ENCODE data around the gene OSGIN1.
A peak's percentile ranks its signal among the peaks of the same experiment; 100 is the strongest.

OSGIN1 gene, protein sequence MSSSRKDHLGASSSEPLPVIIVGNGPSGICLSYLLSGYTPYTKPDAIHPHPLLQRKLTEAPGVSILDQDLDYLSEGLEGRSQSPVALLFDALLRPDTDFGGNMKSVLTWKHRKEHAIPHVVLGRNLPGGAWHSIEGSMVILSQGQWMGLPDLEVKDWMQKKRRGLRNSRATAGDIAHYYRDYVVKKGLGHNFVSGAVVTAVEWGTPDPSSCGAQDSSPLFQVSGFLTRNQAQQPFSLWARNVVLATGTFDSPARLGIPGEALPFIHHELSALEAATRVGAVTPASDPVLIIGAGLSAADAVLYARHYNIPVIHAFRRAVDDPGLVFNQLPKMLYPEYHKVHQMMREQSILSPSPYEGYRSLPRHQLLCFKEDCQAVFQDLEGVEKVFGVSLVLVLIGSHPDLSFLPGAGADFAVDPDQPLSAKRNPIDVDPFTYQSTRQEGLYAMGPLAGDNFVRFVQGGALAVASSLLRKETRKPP

GRCh38 chr16:83952940-83953795, at the start of gene OSGIN1:
Gene OSGIN1 (plus strand): TSS chr16:83953240. CDS start chr16:83957672, 4,432 bp downstream.
- peak; percentile 89 for DNase-seq

GRCh38 chr16:83903751-83904150, 49.3 kb upstream of the OSGIN1 start:
- DNase-seq = no peak

- DNase-seq = no peak
These were observed 46.4 kb upstream of the OSGIN1 start for GRCh38 chr16:83906683-83907082.

DNA sequence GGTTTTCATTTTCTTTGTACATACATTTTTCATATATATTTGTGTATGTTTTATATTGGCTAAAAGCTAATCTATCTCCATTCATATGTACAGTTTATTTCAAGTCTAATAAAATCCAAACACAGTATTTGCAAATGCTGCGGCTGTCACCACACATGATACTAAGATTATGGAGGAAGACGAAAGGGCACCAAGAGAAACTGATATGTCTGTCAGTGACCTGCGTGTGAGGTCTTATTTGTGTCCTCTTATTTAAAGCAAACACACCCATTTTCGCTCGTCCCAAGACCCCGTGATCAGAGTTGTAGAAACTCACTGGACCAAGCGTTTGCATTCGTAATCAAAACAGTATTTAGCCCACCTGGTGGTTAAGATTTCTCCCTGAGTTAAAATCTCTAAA, 45.9 kb upstream of the OSGIN1 start:
- DNase-seq = no peak

DNA sequence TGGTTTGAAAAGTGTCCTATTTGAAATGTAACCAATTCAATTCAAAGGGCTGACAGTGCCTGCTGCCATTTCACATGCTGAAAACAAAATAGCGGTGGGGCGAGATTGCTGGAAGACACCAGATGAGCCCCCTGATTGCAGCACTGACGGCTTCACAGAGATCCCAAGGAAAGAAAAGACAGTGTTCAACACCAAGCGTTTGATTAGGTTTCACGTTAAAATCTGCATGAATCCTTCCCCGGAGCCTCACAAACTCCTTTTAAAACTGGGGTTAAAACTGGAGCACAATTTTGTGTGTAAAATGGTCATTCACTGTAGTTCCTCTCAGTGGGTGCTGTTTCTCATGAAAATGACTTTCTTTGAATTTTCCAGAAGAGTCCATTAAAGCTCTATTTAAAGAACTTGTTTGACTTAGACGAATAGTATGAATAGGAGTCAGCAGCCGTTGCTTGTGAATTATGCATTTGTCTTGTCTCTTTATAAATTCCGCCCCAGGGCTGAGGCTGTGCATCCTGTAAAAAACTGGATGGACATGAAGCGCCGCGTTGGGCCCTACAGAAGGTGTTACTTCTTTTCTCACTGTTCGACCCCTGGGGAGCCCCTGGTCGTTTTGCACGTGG, 45.3 kb upstream of the OSGIN1 start:
- no peak for DNase-seq

- no peak for DNase-seq
These were observed 44.2 kb upstream of the OSGIN1 start for GRCh38 chr16:83908798-83909197.

- no peak for DNase-seq
These were observed 41.8 kb upstream of the OSGIN1 start for GRCh38 chr16:83911290-83911689.

DNA sequence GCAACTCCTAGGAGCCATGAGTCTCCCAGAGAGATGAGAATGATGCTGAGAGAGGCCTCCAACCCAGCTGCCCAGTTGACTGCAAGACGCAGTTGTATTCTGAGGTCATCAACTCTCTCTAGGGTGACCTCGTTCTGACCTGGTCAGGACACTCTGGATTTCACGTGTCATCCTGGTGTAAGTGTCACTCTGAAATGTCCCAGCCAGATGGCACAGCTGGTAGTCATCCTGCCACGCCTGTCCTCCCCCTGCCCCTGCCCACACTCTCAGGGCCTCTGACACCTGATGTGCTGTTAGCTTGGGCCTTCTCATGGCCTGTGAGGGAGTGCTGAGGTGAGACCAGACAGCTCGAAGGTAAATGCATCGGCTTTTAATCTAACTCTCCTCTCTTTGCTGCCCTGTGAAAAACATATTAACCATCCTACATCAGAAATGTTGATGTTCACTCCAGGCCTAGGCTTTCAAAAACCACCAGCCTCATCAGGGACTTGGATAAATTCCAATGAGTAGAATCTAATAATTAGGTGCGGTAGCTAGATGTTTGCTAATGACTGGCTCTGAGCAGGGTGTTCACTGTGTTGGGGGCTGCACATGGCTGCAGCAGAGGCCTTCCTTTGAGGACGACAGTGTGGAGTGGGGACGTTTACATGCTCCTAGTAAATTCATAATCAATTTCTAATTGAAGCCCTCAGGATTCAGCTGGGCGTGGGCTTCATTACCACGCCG, 40.4 kb upstream of the OSGIN1 start:
- no peak for DNase-seq

DNA sequence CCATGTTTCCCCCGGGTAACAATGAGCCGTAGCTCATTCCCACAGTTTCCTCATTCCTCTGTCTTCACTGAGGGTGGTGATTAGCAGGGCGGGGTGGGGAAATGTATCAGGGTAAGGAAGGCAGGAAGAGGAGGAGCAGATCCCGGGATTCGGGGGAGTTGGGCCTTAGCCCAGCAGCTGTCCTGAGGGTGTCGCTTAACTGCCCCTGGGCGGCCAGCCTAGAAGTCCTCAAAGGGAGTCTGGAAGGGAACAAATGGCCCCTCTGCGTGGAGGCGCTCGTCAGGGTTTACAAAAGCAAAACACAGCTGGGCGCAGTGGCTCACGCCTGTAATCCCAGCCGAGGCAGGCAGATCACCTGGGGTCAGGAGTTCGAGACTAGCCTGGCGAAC, 39.8 kb upstream of the OSGIN1 start:
- no peak for DNase-seq

DNA sequence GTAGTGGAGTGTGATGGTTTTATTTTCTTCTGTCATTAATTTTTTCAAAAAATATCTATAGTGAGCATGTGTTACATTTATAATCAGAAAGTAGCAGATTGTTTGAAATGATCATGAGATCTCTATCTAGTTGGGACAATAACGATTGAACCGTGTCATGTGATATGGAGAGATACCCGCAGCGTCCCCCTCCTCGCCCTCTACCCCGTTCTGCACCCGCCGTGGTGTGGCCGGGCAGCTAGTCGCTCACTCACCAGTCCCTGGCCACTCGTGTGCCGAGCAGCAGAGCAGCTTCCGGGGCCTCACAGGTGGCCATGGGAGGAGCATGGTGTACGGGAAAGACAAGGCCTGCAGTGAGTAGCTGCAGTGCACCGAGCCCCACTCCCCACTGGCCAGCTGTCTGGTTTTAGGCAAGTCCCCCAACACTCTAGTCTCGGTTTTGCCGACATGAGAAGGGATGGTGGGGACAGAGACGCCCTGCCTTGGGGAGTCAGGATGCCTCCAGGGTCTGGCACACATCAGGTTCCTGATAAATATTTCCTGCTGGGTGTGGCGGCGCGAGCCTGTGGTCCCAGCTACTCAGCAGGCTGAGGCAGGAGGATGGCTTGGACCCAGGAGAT, 38.8 kb upstream of the OSGIN1 start:
- DNase-seq = no peak

DNA sequence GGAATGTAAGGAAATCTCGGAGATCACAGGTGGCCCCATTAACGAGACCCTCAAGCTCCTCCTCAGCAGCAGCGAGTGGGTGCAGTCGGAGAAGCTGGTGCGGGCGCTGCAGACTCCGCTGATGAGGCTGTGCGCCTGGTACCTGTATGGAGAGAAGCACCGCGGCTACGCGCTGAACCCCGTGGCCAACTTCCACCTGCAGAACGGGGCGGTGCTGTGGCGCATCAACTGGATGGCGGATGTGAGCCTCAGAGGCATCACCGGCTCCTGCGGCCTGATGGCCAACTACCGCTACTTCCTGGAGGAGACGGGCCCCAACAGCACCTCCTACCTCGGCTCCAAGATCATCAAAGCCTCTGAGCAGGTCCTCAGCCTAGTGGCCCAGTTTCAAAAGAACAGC, 38.0 kb upstream of the OSGIN1 start:
- DNase-seq = no peak

GRCh38 chr16:83915491-83915890, 37.5 kb upstream of the OSGIN1 start:
- no peak for DNase-seq

GRCh38 chr16:83917152-83918120, 35.6 kb upstream of the OSGIN1 start:
- DNase-seq = no peak

GRCh38 chr16:83920894-83921491, 32.0 kb upstream of the OSGIN1 start:
- no peak for DNase-seq

DNA sequence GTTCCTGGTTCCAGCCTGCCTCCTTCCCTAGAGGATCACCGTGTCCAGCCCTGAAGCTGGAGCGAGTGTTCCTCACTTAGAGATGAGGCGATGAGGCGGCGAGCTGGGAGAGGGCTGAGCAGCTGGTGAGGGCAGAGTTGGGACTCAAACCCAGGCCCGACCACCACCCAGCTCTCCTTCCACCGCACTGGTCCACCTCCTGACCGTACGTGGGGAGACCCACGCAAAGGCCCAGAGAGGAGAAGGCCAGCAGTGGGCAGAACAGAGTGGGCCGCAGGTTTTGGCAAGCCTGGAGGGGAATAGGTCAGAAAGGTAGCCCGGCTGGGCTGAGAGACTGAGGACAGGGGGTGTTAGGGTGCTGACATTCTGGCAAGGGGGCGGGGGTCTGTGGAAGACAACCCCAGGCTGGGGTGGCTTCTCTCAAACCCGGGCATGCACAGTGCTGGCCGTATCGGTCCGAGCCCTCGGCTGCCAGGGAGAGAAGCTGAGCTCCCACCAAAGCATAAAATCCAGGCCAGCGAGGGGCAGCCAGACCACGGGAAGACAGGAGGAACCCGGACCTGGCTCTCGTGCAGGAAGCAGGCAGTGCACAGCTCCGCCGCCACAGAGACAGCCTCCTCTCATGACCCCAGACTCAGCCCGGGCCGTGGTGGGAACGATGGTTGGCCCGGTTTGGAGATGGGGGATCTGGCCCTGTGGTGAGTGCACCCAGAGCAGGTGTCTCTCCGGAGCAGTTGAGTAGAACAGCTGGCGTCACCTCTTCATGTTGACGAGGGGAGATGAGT, 29.3 kb upstream of the OSGIN1 start:
- DNase-seq = no peak

GRCh38 chr16:83924686-83925085, 28.4 kb upstream of the OSGIN1 start:
- no peak for DNase-seq

- DNase-seq = no peak
These were observed 27.7 kb upstream of the OSGIN1 start for GRCh38 chr16:83925095-83925905.

- DNase-seq = no peak
These were observed 26.9 kb upstream of the OSGIN1 start for GRCh38 chr16:83925957-83926725.
